OCI-LY1 (cell line): ENCODE measurements around the gene JMJD1C.

Experiments
- H2AFZ ChIP-seq: fragments of 200-600 bp; sonication (generic), shearing (Covaris generic); 2 replicates; pipeline ENCODE4 v1.6.0; 2014; ENCODE audit warnings: antibody characterized with exemption, mild to moderate bottlenecking, low read length
- H3F3A ChIP-seq: fragments of 200-600 bp; sonication (generic), shearing (Covaris generic); 2 replicates; pipeline ENCODE4 v1.6.0; 2014; ENCODE audit warnings: mild to moderate bottlenecking, antibody characterized with exemption, low read length, moderate library complexity; ENCODE audit not compliant: insufficient read depth
- H3K27ac ChIP-seq: fragments of 200-600 bp; sonication (generic); 2 replicates; pipeline ENCODE4 v1.5.1; 2014; ENCODE audit warnings: low read length, mixed run types, mild to moderate bottlenecking, low read depth; ENCODE audit not compliant: poor library complexity, severe bottlenecking
- H3K27me3 ChIP-seq: fragments of 200-600 bp; sonication (generic); 2 replicates; pipeline ENCODE4 v1.6.0; 2014; ENCODE audit warnings: antibody characterized with exemption, mild to moderate bottlenecking, low read length, moderate library complexity; ENCODE audit not compliant: insufficient read depth
- H3K36me3 ChIP-seq: fragments of 200-600 bp; sonication (generic); 2 replicates; pipeline ENCODE4 v1.6.1; 2014; ENCODE audit warnings: mild to moderate bottlenecking, antibody characterized with exemption, low read length, moderate library complexity, mixed read lengths; ENCODE audit not compliant: insufficient read depth
- H3K4me1 ChIP-seq: fragments of 200-600 bp; sonication (generic); 2 replicates; pipeline ENCODE4 v1.5.1; 2014; ENCODE audit warnings: mild to moderate bottlenecking, low read length, moderate library complexity; ENCODE audit not compliant: insufficient read depth, severe bottlenecking
- H3K4me2 ChIP-seq: fragments of 200-600 bp; sonication (generic), shearing (Covaris generic); 2 replicates; pipeline ENCODE4 v1.6.1; 2014; ENCODE audit warnings: low read length
- H3K4me3 ChIP-seq: fragments of 200-600 bp; sonication (generic); 2 replicates; pipeline ENCODE4 v1.5.1; 2014; ENCODE audit warnings: low read length, low read depth, mild to moderate bottlenecking, mixed read lengths; ENCODE audit not compliant: poor library complexity, severe bottlenecking
- H3K79me2 ChIP-seq: fragments of 200-600 bp; shearing (Covaris generic); 2 replicates; pipeline ENCODE4 v1.6.1; 2016; ENCODE audit warnings: mixed run types, low read length, mixed read lengths; ENCODE audit not compliant: insufficient read depth
- H3K9ac ChIP-seq: fragments of 200-600 bp; sonication (generic), shearing (Covaris generic); 2 replicates; pipeline ENCODE4 v1.6.1; 2014; ENCODE audit warnings: mild to moderate bottlenecking, low read length, mixed read lengths
- H3K9me2 ChIP-seq: fragments of 200-600 bp; sonication (generic), shearing (Covaris generic); 2 replicates; pipeline ENCODE4 v1.6.1; 2014; ENCODE audit warnings: low read depth, mild to moderate bottlenecking, low read length, mixed read lengths
- H3K9me3 ChIP-seq: fragments of 200-600 bp; shearing (Covaris generic); 2 replicates; pipeline ENCODE4 v1.6.1; 2014; ENCODE audit warnings: low read length, mixed read lengths
- H4K20me1 ChIP-seq: fragments of 200-600 bp; sonication (generic), shearing (Covaris generic); 2 replicates; pipeline ENCODE4 v1.6.0; 2016; ENCODE audit warnings: mild to moderate bottlenecking, low read length; ENCODE audit not compliant: insufficient read depth
- EZH2 ChIP-seq: fragments of 200-600 bp; sonication (generic), shearing (Covaris generic); IDR thresholded peaks from 2 replicates; pipeline ENCODE4 v1.8.0; 2017; ENCODE audit warnings: borderline replicate concordance, mixed run types, mild to moderate bottlenecking, antibody characterized with exemption, low read length, moderate library complexity, mixed read lengths
- TF ChIP-seq, protein P1 (sequence below): fragments of 200-600 bp; sonication (generic), shearing (Covaris generic); IDR thresholded peaks from 2 replicates; pipeline ENCODE4 v1.5.1; 2017; ENCODE audit warnings: mild to moderate bottlenecking, antibody characterized with exemption, low read length, moderate library complexity, mixed read lengths

Gene JMJD1C

DNA sequence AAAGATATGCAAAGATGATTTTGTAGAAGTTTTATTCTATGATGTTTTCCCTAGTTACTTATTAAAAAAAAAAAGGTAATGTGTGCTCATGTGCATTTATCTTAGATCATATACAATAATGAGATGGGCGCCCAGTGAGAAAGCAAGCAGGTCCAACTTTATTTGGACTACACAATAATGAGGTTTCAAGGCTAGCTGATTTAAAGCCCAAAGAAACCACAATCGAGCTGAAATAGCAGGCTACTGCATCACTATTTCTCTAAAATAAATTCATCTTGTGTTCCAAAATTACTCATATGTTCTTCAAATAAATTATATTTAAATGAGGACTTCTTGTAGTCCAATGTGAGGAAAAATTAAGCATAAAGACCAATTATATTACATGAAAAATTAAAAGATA lies 110.1 kb downstream of the JMJD1C start:
- no peaks in the 10 kb centered on the region for H4K20me1 ChIP-seq
- peaks cover 11% of the 10 kb centered on the region; the same call in 1 of the 2 replicates for H3K79me2 ChIP-seq
- no peaks in the 10 kb centered on the region for H3K27me3 ChIP-seq
- no peak overlapping the region for H3K4me3 ChIP-seq
- no peaks in the 10 kb centered on the region for H3K9me3 ChIP-seq
- H2AFZ ChIP-seq: no peak overlapping the region
- no peak overlapping the region for H3K9ac ChIP-seq
- no peaks in the 10 kb centered on the region for H3F3A ChIP-seq
- no peak overlapping the region for H3K27ac ChIP-seq
- TF ChIP-seq EZH2: no peak
- TF ChIP-seq, protein P1, sequence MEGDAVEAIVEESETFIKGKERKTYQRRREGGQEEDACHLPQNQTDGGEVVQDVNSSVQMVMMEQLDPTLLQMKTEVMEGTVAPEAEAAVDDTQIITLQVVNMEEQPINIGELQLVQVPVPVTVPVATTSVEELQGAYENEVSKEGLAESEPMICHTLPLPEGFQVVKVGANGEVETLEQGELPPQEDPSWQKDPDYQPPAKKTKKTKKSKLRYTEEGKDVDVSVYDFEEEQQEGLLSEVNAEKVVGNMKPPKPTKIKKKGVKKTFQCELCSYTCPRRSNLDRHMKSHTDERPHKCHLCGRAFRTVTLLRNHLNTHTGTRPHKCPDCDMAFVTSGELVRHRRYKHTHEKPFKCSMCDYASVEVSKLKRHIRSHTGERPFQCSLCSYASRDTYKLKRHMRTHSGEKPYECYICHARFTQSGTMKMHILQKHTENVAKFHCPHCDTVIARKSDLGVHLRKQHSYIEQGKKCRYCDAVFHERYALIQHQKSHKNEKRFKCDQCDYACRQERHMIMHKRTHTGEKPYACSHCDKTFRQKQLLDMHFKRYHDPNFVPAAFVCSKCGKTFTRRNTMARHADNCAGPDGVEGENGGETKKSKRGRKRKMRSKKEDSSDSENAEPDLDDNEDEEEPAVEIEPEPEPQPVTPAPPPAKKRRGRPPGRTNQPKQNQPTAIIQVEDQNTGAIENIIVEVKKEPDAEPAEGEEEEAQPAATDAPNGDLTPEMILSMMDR: no peak
- no peaks in the 10 kb centered on the region; the same call in 1 of the 2 replicates for H3K36me3 ChIP-seq
- no peaks in the 10 kb centered on the region for H3K4me1 ChIP-seq
- H3K4me2 ChIP-seq: no peak overlapping the region
- no peaks in the 10 kb centered on the region for H3K9me2 ChIP-seq

DNA sequence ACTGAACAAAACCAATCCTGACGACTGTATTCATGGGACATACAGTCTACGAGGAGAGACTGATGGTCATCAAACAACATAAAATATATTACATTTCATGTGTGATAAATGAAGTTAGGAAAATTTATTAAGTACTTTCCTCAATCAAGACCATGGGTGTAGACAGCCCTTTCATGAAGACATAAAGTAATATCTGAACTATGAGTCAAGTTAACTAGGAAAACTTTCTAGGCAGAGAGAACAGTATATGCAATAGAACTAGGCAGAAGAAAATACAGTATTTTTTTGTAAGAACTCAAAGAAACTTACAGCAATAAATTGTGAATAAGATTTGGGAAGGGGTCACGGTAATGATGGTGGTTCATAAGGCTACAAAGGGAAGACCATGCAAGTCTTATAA lies 112.8 kb downstream of the JMJD1C start:
- peaks cover 11% of the 10 kb centered on the region; the same call in 1 of the 2 replicates for H3K79me2 ChIP-seq

DNA sequence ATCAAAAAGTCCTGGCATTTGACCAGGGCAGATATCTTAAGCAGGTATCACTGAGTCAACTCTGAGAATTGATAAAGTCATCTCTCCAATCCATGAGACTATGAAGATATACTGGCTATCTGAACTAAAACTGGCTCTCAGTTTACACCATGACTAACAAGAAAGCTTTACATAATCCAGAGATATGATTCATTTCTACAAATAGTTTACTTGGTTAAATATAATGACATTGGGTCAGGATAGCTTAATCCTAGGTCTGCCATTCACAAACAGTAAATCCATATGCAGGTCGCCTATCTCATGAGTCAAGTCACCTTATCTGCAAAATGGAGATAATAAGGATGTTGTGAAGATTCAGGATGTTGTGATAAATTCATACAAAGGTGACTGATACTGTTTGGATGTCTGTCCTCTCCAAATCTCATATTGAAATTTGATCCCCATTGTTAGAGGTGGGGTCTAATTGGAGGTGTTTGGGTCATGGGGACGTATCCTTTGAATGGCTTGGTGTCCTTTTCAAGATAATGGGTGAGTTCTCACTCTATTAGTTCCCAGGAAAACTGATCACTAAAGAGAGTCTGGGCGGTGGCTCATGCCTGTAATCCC lies 117.4 kb downstream of the JMJD1C start:
- H3K27ac ChIP-seq: no peak overlapping the region
- TF ChIP-seq EZH2: no peak
- TF ChIP-seq, protein P1: no peak
- H3K4me2 ChIP-seq: no peak overlapping the region
- no peaks in the 10 kb centered on the region for H3K27me3 ChIP-seq
- no peaks in the 10 kb centered on the region for H3K4me1 ChIP-seq
- H3K4me3 ChIP-seq: no peak overlapping the region
- no peaks in the 10 kb centered on the region for H3K36me3 ChIP-seq
- no peaks in the 10 kb centered on the region; the same call in 1 of the 2 replicates for H3F3A ChIP-seq
- H2AFZ ChIP-seq: no peak overlapping the region
- no peak overlapping the region for H3K9ac ChIP-seq
- H3K79me2 ChIP-seq: peaks cover 18% of the 10 kb centered on the region; the same call in 1 of the 2 replicates
- H4K20me1 ChIP-seq: no peaks in the 10 kb centered on the region
- H3K9me3 ChIP-seq: no peaks in the 10 kb centered on the region
- no peaks in the 10 kb centered on the region for H3K9me2 ChIP-seq

More for the DNA sequence above, 112.8 kb downstream of the JMJD1C start:
- Histone ChIP-seq H3K27ac (no peak overlapping the region), H3K4me3 (no peak overlapping the region), H3K9me2 (no peaks in the 10 kb centered on the region), H3K9me3 (no peaks in the 10 kb centered on the region), H2AFZ (no peak overlapping the region), H3F3A (no peaks in the 10 kb centered on the region; the same call in 1 of the 2 replicates), H3K36me3 (no peaks in the 10 kb centered on the region; the same call in 1 of the 2 replicates), H3K27me3 (no peaks in the 10 kb centered on the region), H3K9ac (no peak overlapping the region), H4K20me1 (no peaks in the 10 kb centered on the region), H3K4me2 (no peak overlapping the region), H3K4me1 (no peaks in the 10 kb centered on the region)
- TF ChIP-seq EZH2: no peak
- TF ChIP-seq, protein P1: no peak
